ENCODE data around the gene LMNB1.

LMNB1 gene

GRCh38 chr5:126866851-126867636 is 90.1 kb downstream of the LMNB1 start:
- TF ChIP-seq, protein P1, sequence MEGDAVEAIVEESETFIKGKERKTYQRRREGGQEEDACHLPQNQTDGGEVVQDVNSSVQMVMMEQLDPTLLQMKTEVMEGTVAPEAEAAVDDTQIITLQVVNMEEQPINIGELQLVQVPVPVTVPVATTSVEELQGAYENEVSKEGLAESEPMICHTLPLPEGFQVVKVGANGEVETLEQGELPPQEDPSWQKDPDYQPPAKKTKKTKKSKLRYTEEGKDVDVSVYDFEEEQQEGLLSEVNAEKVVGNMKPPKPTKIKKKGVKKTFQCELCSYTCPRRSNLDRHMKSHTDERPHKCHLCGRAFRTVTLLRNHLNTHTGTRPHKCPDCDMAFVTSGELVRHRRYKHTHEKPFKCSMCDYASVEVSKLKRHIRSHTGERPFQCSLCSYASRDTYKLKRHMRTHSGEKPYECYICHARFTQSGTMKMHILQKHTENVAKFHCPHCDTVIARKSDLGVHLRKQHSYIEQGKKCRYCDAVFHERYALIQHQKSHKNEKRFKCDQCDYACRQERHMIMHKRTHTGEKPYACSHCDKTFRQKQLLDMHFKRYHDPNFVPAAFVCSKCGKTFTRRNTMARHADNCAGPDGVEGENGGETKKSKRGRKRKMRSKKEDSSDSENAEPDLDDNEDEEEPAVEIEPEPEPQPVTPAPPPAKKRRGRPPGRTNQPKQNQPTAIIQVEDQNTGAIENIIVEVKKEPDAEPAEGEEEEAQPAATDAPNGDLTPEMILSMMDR (conservative IDR thresholded peaks at IDR 0.05) = no peak
- TF ChIP-seq ZFX (IDR thresholded peaks at IDR 0.05) = no peak

GRCh38 chr5:126868338-126869004 is 91.5 kb downstream of the LMNB1 start:
- TF ChIP-seq, protein P1 (conservative IDR thresholded peaks at IDR 0.05) = no peak
- no peak for TF ChIP-seq ZFX (IDR thresholded peaks at IDR 0.05)
- no peak overlapping the region for H3K27ac ChIP-seq

More at GRCh38 chr5:126866851-126867636, 90.1 kb downstream of the LMNB1 start:
- H3K27ac ChIP-seq = no peak overlapping the region

DNA sequence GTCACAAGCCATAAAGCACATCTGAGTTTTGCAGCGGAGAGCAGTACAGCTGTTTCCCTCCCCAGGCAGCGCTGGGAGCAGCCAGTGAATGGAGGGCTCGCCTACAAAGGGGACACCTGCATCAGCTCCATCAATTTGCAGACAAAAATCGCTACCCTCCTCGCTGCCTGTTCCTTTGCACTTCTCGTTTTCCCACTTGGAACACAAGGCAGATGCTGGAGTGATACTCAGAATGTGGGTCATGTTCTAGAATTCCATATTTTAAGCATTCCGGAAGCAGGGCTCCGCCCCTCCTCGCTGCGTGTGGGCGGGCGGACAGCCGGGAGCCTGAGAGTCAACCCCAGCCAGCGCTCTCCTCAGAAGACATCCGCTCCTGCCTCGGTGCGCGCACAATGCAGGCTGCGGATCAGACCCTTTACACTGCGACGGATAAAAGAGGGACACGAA is 92.1 kb downstream of the LMNB1 start:
- TF ChIP-seq, protein P1 (conservative IDR thresholded peaks at IDR 0.05) = no peak
- TF ChIP-seq ZFX (IDR thresholded peaks at IDR 0.05) = no peak
- no peak overlapping the region for H3K27ac ChIP-seq

- no peak overlapping the region for H3K27ac ChIP-seq
These were observed 94.5 kb downstream of the LMNB1 start for GRCh38 chr5:126871441-126871840.

GRCh38 chr5:126872561-126873354 is 95.8 kb downstream of the LMNB1 start:
- TF ChIP-seq, protein P1 (conservative IDR thresholded peaks at IDR 0.05) = no peak
- no peak for TF ChIP-seq ZFX (IDR thresholded peaks at IDR 0.05)
- no peak overlapping the region for H3K27ac ChIP-seq

More at GRCh38 chr5:126871441-126871840, 94.5 kb downstream of the LMNB1 start:
- no peak for TF ChIP-seq ZFX (IDR thresholded peaks at IDR 0.05)
- TF ChIP-seq, protein P1 (conservative IDR thresholded peaks at IDR 0.05) = no peak

DNA sequence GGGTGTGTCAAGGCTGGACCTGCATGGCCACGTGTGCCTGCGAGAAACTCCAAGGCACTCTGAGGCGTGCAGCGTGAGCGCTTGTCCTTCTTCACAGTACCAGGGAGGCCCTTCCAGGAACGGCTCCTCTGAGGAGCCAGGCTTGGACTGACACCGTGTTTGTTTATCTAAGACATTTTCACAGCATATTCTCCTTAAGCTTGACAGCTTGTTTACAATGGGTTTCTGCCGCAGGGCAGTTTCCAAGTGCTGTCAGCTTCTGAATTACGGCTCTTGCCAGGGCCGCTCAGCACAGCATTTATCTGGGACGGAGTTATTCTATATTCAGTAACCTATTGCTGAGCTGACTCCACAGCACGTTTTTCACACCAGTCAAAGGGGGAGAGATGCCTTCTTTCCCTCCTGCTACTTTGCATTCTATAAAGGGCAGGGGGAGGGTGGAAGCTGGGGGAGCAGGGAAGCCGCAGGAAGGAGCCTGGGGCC is 98.4 kb downstream of the LMNB1 start:
- TF ChIP-seq ZFX (IDR thresholded peaks at IDR 0.05) = no peak
- TF ChIP-seq, protein P1 (conservative IDR thresholded peaks at IDR 0.05) = no peak
- H3K27ac ChIP-seq = no peak overlapping the region
